ENCODE measurements around the gene B3GAT1.

Gene B3GAT1

DNA sequence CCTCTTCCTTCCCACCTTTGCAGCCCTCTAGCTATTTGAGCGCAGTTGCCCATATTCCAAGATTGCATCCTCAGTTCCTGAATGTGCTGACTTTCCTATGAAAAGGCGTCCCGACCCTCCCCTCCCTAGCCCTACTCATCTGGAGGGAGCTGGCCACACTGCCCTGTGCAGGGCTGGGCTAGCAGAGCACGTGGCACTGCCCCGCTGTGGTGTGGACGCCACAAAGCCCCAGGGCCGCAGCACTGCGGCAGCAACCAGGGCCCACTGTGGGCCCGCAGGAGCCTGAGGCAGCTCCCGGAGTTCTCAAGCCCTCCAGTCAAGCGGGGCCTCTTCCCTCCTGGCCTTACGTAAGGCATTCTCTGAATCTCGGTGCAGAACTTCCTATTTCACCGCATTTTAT, 27.6 kb downstream of the B3GAT1 start:
- Histone ChIP-seq H3K27ac (ENCODE audit: low read length) (no peak overlapping the region), H3K9me3 (ENCODE audit: insufficient read depth, low read length) (no peaks in the 10 kb centered on the region), H3K27me3 (ENCODE audit: low read depth, low read length) (no peaks in the 10 kb centered on the region), H4K20me1 (ENCODE audit: insufficient read depth, low read length) (no peaks in the 10 kb centered on the region), H3K9ac (ENCODE audit: low read length) (no peak overlapping the region), H2AFZ (ENCODE audit: low read depth, low read length) (no peak overlapping the region), H3K79me2 (ENCODE audit: low read length) (no peaks in the 10 kb centered on the region), H3K4me3 (ENCODE audit: low read length) (no peak overlapping the region), H3K36me3 (replicated peaks; ENCODE audit: low read depth, low read length) (no peaks in the 10 kb centered on the region), H3K4me2 (ENCODE audit: low read length) (no peak overlapping the region), H3K4me1 (ENCODE audit: low read length) (no peaks in the 10 kb centered on the region)
- TF ChIP-seq, protein P1, sequence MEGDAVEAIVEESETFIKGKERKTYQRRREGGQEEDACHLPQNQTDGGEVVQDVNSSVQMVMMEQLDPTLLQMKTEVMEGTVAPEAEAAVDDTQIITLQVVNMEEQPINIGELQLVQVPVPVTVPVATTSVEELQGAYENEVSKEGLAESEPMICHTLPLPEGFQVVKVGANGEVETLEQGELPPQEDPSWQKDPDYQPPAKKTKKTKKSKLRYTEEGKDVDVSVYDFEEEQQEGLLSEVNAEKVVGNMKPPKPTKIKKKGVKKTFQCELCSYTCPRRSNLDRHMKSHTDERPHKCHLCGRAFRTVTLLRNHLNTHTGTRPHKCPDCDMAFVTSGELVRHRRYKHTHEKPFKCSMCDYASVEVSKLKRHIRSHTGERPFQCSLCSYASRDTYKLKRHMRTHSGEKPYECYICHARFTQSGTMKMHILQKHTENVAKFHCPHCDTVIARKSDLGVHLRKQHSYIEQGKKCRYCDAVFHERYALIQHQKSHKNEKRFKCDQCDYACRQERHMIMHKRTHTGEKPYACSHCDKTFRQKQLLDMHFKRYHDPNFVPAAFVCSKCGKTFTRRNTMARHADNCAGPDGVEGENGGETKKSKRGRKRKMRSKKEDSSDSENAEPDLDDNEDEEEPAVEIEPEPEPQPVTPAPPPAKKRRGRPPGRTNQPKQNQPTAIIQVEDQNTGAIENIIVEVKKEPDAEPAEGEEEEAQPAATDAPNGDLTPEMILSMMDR (IDR thresholded peaks at IDR 0.05; ENCODE audit: low read depth, low read length) = no peak
- TF ChIP-seq EZH2phosphoT487 (IDR thresholded peaks at IDR 0.05; ENCODE audit: low read depth) = no peak

- no peaks in the 10 kb centered on the region for H3K79me2 ChIP-seq (ENCODE audit: low read length)
These were observed 28.3 kb downstream of the B3GAT1 start for GRCh38 chr11:134383576-134384221.

DNA sequence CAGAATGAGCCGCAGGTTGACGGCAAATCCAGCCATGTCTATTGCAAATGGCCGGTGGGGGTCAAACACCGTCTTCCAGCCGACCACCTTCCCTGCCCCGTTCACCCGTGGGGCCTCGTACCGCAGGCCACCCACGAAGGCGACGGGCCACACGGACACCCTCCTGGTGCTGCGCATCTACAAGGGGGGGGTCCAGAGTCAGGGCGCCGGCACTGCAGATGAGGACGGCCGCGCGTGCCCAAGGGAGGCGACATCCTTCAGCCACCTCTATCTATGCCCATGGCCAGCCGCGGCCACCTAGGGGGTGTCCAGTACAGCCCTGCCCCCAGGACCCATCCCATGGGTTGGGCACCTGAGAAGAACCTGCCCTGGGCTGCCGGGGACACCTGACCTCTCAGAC, 29.2 kb downstream of the B3GAT1 start:
- no peak overlapping the region for H3K9ac ChIP-seq (ENCODE audit: low read length)
- no peaks in the 10 kb centered on the region for H3K79me2 ChIP-seq (ENCODE audit: low read length)
- H2AFZ ChIP-seq (ENCODE audit: low read depth, low read length) = no peak overlapping the region
- H3K27ac ChIP-seq (ENCODE audit: low read length) = no peak overlapping the region
- no peak overlapping the region for H3K4me3 ChIP-seq (ENCODE audit: low read length)
- H3K9me3 ChIP-seq (ENCODE audit: insufficient read depth, low read length) = no peaks in the 10 kb centered on the region
- H3K4me2 ChIP-seq (ENCODE audit: low read length) = no peak overlapping the region
- no peaks in the 10 kb centered on the region for H4K20me1 ChIP-seq (ENCODE audit: insufficient read depth, low read length)
- H3K4me1 ChIP-seq (ENCODE audit: low read length) = no peaks in the 10 kb centered on the region
- no peak for TF ChIP-seq EZH2phosphoT487 (IDR thresholded peaks at IDR 0.05; ENCODE audit: low read depth)
- TF ChIP-seq, protein P1 (IDR thresholded peaks at IDR 0.05; ENCODE audit: low read depth, low read length) = no peak
- H3K36me3 ChIP-seq (replicated peaks; ENCODE audit: low read depth, low read length) = no peaks in the 10 kb centered on the region
- H3K27me3 ChIP-seq (ENCODE audit: low read depth, low read length) = no peaks in the 10 kb centered on the region

More at GRCh38 chr11:134383576-134384221, 28.3 kb downstream of the B3GAT1 start:
- no peak overlapping the region for H2AFZ ChIP-seq (ENCODE audit: low read depth, low read length)
- no peak overlapping the region for H3K4me3 ChIP-seq (ENCODE audit: low read length)
- no peaks in the 10 kb centered on the region for H3K36me3 ChIP-seq (replicated peaks; ENCODE audit: low read depth, low read length)
- no peak for TF ChIP-seq EZH2phosphoT487 (IDR thresholded peaks at IDR 0.05; ENCODE audit: low read depth)
- TF ChIP-seq, protein P1 (IDR thresholded peaks at IDR 0.05; ENCODE audit: low read depth, low read length) = no peak
- no peaks in the 10 kb centered on the region for H3K4me1 ChIP-seq (ENCODE audit: low read length)
- H3K9ac ChIP-seq (ENCODE audit: low read length) = no peak overlapping the region
- no peak overlapping the region for H3K27ac ChIP-seq (ENCODE audit: low read length)
- H3K27me3 ChIP-seq (ENCODE audit: low read depth, low read length) = no peaks in the 10 kb centered on the region
- H4K20me1 ChIP-seq (ENCODE audit: insufficient read depth, low read length) = no peaks in the 10 kb centered on the region
- no peaks in the 10 kb centered on the region for H3K9me3 ChIP-seq (ENCODE audit: insufficient read depth, low read length)
- no peak overlapping the region for H3K4me2 ChIP-seq (ENCODE audit: low read length)

DNA sequence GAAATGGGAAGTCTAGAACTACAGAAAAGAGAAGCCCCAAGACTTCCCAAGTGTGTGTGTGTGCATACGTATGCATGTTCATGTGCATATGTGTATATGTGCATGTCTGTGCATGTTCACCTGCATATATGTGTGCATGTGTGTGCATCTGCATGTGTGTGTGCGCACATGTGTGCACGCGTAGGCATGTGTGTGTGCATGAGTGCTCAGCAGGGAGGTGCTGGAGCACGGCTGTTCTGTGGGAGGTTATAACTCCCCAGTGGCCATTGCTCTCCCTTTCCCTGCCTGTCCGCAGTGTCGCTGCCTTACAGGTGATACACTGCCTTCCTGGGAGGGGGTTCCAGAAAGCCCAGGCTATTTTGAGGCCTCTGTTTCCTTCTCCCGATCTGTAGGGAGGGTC, 29.8 kb downstream of the B3GAT1 start:
- Histone ChIP-seq H3K36me3 (replicated peaks; ENCODE audit: low read depth, low read length) (no peaks in the 10 kb centered on the region), H3K9me3 (ENCODE audit: insufficient read depth, low read length) (no peaks in the 10 kb centered on the region), H3K79me2 (ENCODE audit: low read length) (no peaks in the 10 kb centered on the region), H3K4me1 (ENCODE audit: low read length) (no peaks in the 10 kb centered on the region), H3K27ac (ENCODE audit: low read length) (no peak overlapping the region), H3K9ac (ENCODE audit: low read length) (no peak overlapping the region), H4K20me1 (ENCODE audit: insufficient read depth, low read length) (no peaks in the 10 kb centered on the region), H3K4me2 (ENCODE audit: low read length) (no peak overlapping the region), H2AFZ (ENCODE audit: low read depth, low read length) (no peak overlapping the region), H3K27me3 (ENCODE audit: low read depth, low read length) (peaks cover 4% of the 10 kb centered on the region; the same call in 1 of the 2 replicates), H3K4me3 (ENCODE audit: low read length) (no peak overlapping the region)
- TF ChIP-seq, protein P1 (IDR thresholded peaks at IDR 0.05; ENCODE audit: low read depth, low read length) = no peak
- TF ChIP-seq EZH2phosphoT487 (IDR thresholded peaks at IDR 0.05; ENCODE audit: low read depth) = no peak

Measured in OCI-LY3 (cell line).